Measurements from ENCODE around the gene SEC14L5.

- no peak for TF ChIP-seq CTCF (IDR thresholded peaks at IDR 0.05)
- no peak for TF ChIP-seq POLR2AphosphoS5 (IDR thresholded peaks at IDR 0.05)
- TF ChIP-seq POLR2A (IDR thresholded peaks at IDR 0.05): no peak
These were observed 32.3 kb downstream of the SEC14L5 start for GRCh38 chr16:4990415-4990814.

All from prostate gland (tissue), 2 donors.